SIG-M5 (cell line): ENCODE data around the gene MECP2.
"Not testable (repeated sequence)": the region's sequence is repeated elsewhere in the genome, so short reads cannot be mapped to it uniquely, and the experiment has no call there.

Experiments
- DNase-seq: peaks from one replicate; lab custom pipeline; 2025; lab: John Stamatoyannopoulos, UW

The MECP2 gene

GRCh38 chrX:154016366-154017076, 81.0 kb downstream of the MECP2 start:
- DNase-seq: no peak

GRCh38 chrX:154015581-154016264, 81.8 kb downstream of the MECP2 start:
- no peak for DNase-seq

- no peak for DNase-seq
Observed at GRCh38 chrX:154014429-154015380, 82.8 kb downstream of the MECP2 start.

GRCh38 chrX:154013614-154014360, 83.7 kb downstream of the MECP2 start:
- DNase-seq: no peak

DNA sequence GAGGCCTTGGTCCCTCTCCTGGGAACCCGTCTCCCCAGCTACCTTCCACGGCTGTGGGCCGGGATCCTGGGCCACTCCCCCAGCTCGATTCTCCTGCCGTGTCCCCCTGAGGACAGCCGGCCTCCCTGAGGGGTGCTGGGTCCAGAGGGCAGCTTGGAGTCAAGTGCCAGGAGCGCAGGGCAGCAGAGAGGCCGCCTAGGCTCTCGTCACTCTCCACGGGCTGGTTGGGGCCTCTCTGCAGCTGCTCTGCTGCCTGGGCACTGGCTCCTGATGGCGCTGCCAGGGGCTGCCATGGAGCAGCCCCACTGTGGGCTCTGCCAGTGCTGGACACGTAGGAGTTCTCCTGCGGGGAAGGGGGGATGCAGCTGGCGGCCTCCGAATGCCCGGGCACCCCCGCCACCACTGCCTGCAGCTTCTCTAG, 84.5 kb downstream of the MECP2 start:
- no peak for DNase-seq

DNA sequence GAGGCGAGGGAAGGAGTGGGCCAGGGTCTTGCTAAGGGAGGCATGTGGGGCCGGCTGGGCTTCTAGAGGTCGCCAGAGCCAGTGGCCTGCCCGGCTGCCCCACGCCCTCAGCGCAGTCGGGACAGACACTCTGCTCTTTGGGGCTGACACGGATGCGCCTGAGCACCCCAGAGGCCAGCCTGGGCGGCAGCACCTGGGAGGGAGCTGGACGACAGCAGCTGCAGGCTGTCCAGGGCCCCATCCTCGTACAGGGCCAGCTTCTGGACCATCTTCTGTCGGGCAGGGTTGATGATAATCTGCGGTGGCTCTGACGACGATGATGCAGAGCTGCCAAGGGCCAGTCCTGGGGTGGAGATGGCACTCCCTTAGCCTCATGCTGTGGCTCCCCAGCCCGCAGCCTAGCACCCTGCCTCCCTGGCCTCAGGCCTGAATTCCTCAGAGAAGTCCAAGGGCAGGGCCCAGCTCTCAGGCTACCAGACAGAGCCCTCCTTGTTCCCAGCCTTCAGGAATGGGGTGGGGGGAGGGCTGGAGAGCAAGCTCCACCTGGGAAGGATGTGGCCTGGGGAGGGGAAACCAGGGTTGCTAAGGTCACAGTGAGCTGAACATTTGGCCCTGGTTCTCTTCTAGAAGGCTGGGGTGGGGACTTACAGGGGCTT, 85.1 kb downstream of the MECP2 start:
- DNase-seq: no peak

GRCh38 chrX:154011376-154012335, 85.9 kb downstream of the MECP2 start:
- no peak for DNase-seq

DNA sequence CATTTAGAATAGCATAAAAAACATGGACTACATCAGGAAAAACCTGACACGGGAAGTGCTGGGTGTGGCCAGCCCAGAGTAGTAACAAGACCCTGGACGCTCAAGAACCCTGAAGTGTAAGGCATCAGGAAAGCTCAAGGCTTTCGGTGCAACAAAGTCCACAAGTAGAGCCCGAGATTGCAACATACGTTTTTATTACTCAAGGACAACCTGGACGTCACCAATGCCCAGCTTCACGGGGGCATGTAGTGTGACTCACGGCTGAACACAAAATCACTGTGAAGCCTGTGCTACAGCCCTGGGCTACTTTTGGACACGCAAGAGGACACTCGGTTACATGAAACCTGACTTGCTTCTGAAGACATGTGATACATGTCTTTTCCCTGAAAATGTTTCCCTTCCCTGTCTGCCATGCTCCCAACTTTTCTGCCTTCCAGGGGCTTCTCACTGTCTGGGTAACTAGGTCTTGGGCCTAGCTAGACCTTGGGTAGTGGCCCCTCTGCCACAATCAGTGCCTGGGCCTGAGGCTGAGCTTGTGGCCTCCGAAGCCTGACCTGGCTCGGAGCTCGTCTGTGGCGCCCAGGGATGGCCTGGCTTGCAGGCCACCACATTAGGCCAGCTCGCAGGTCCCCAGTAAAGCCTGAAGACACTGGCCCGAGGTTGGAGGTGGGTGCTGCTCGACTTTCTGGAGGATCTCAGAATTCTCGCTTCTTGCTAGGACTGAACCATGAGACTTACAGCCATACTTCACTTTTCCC, 87.0 kb downstream of the MECP2 start:
- DNase-seq: no peak

GRCh38 chrX:154008521-154008920, 89.0 kb downstream of the MECP2 start:
- no peak for DNase-seq

GRCh38 chrX:154006947-154007346, 90.6 kb downstream of the MECP2 start:
- DNase-seq: no peak

DNA sequence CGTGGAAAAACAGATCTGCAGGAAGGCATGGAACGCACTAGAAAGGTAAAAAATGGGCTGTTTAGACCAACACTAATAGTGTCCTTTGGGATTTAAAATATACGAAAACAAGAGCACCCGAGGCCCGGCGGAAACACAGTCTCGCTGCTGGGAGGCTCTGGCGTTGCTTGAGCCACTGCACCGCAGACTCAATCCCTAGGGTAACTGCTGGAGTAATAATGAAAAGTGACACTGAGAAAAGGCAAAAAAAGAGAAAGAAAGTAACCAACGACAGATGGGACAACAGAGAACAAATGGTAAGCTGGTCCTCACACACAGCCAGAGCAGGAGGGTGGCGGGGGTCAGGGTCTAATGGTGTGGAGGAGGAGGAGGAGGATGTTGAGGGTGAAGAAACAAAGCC, 93.2 kb downstream of the MECP2 start:
- DNase-seq: no peak

GRCh38 chrX:154002215-154002719, 95.2 kb downstream of the MECP2 start:
- DNase-seq: peak; percentile 32

DNA sequence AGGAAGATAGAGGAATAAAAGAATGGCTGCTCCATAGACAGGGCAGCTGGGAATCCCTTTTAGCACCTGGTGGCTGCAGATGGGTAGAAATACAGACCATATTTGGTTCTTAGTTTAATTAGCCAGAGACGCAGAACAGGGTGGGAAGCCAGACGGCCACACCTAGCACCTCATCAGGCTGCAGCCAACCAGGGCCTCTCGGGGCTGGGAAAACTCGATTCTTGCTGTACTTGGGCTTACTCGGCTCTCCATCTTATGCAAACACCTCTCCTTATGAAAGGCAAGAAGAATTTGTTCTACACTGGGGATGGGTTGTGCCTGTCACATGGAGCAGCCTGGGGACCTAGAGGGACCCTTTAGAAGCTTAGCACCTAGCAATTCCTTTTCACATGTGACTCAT, 97.5 kb downstream of the MECP2 start:
- no peak for DNase-seq

- no peak for DNase-seq
Observed at GRCh38 chrX:153999359-154000037, 98.0 kb downstream of the MECP2 start.

- no peak for DNase-seq
Observed at GRCh38 chrX:153995504-153995903, 102.0 kb downstream of the MECP2 start.

DNA sequence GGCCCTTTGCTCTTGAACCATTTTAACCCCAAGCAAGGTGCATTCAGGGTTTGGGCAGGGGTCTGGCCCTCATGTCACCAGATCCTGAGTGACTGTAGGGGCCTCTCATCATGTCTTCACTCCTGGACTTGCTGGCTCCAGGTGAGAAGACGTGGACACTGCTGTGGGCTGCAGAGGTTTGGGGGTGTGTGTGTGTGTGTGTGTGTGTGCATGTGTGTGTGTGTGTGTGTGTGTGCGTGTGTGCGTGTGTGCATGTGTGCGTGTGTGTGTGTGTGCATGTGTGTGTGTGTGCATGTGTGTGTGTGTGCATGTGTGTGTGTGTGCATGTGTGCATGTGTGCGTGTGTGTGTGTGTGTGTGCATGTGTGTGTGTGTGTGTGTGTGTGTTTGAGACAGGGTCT, 103.1 kb downstream of the MECP2 start:
- DNase-seq: not testable (repeated sequence)

GRCh38 chrX:153993978-153994377, 103.5 kb downstream of the MECP2 start:
- no peak for DNase-seq

DNA sequence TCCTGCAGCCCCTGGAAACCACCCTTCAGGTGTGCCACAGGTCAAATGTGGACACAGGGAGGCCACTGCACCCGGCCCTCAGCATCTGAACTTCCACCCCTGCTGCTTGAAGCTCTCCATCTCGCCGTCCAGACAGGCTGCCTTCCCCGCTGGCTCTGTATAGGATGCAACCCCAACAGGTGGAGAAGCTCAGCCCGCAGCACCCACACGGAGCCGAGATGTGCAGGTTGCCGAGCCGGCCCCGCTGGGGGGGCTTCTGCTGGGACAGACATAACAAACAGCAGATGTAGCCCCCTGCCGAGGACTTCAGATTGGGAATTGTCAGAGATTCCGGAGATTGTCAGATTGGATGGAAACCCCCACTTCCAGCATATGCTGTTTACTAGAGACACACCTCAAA, 104.4 kb downstream of the MECP2 start:
- no peak for DNase-seq

GRCh38 chrX:153992180-153992579, 105.3 kb downstream of the MECP2 start:
- DNase-seq: no peak
